NCI-H526 (cell line): Measurements from ENCODE around the gene DES.
"Not testable (repeated sequence)": the region's sequence is repeated elsewhere in the genome, so short reads cannot be mapped to it uniquely, and the experiment has no call there.

Experiments
- DNase-seq, 2 experiments: peaks; one replicate each; lab custom pipeline; 2025; lab: John Stamatoyannopoulos, UW

The DES gene

DNA sequence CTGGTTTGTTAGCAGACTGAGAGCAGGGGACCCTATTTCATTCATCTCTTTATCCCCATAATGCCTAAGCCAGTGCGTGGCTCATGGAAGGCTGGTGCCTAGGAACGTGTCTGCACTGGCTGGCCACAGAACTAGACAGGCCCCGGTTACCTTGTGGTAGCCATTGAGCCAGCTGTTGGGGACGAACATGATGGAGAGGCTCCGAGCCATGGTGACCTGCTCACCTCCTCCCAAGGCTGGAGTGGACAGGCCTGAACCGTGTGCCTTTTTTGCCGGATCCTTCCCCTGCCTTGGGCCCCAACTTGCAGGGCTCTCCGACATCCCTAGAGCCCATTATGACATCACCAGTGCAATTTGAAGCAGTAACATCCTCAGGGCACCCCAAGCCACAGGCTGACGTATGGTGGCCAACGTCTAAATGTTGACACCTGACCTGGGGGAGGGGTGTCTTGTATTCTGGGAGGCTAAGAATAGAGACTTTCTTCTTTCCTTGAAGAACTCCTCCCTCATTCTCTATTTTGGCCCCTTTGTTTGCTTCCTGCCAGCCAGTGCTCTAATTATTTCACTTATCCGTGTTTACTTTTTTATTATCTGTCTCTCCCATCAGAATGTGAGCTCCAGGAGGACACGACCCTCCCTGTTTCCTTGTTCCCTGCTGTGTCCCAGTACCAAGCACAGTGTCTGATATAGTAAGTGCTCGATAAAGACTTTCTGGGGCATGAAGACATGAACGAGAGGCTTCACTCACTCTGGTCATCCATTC is 18.3 kb upstream of the DES start:
- no peak for DNase-seq

- DNase-seq = no peak
These were observed 17.6 kb upstream of the DES start for GRCh38 chr2:219400562-219400961.

GRCh38 chr2:219401606-219402005 is 16.6 kb upstream of the DES start:
- DNase-seq = no peak

DNA sequence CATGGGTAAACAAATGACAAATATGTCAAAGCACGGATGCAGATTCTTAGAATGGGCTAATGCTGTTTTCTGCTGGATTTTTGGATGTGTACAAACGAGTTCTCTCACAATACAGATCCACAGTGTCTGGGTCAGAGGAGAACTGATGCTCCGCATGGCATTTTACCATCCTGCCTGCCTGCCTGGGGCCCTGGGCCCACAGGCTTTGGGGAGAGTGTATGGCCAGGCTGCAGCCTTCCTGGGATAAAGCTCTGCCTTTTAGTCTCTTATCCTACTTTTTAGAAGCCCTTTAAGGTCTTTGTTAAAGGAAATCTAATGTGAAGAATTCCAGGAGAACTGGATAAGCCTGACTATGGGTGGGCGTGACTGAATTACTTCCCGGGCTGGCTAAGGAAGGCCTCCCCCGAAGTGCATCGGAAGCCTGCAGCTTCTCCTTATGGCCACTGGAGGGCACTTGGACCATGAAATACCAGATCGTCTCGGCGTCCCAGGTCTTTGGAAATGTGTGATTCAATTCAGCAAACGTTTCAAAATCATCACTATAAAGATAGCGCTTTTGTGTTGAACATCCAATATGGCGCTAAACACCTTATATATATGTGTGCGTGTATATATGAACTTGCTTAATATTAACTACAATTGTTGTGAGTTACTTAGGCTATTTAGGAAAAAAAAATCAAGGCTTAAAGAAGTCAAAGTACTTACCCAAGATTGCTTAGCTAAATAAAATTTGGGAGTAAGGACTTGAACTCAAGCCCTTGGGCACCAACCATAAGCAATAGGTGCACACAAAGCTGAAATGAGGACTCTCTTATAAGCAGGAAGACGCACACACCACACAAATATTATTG is 15.3 kb upstream of the DES start:
- DNase-seq = peak; percentile 19 to 84

GRCh38 chr2:219403861-219404260 is 14.3 kb upstream of the DES start:
- no peak for DNase-seq

DNA sequence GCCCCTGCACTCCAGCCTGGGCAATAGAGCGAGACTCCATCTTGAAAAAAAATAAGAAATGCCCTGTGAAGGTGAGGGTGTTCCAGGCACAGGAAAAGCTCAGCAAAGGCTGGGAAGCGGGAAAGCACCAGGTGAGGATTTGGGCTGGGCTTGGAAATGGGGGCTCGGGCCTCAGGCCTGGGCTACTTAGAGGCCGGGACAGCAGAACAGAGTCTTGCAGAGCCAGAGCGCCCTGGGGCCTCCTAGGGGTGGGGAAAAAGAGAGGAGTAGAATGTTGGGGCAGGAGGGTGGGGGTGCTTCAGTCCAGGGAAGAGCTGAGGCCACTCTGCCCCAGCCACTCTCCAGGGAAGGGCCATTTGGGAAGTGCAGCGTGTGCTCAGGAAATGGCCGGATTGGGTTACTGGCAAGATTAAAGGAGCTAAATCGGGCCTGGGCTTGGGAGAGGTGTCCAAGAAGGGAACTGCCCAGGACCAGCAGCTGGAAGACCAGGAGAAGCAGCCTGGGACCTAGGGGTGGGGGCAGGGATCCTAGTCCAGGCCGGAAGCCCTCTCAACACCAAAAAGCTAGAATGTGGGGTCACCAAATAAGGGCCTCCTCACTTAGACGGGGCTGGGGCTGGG is 13.8 kb upstream of the DES start:
- no peak for DNase-seq

DNA sequence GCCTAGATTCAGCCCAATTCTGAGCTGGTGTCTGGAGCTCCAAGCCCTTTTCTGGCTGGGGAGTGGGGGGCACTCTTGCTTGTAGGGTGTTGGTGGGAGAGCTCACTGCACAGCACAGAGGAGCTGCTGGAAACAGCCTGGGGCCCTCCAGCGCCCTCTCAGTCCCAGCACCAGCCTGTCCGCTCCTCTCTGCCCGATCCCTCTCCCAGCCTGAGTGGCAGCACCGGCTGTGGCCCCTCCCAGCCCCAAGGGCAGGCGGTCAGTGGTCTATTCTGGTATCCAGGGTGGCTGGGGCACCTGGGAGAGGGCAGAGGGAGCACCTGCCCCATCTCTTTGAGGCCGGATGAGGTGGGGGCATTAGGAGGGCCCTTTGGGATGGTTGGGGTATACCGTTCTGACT is 13.2 kb upstream of the DES start:
- DNase-seq = no peak

- DNase-seq = no peak
These were observed 12.7 kb upstream of the DES start for GRCh38 chr2:219405451-219405850.

DNA sequence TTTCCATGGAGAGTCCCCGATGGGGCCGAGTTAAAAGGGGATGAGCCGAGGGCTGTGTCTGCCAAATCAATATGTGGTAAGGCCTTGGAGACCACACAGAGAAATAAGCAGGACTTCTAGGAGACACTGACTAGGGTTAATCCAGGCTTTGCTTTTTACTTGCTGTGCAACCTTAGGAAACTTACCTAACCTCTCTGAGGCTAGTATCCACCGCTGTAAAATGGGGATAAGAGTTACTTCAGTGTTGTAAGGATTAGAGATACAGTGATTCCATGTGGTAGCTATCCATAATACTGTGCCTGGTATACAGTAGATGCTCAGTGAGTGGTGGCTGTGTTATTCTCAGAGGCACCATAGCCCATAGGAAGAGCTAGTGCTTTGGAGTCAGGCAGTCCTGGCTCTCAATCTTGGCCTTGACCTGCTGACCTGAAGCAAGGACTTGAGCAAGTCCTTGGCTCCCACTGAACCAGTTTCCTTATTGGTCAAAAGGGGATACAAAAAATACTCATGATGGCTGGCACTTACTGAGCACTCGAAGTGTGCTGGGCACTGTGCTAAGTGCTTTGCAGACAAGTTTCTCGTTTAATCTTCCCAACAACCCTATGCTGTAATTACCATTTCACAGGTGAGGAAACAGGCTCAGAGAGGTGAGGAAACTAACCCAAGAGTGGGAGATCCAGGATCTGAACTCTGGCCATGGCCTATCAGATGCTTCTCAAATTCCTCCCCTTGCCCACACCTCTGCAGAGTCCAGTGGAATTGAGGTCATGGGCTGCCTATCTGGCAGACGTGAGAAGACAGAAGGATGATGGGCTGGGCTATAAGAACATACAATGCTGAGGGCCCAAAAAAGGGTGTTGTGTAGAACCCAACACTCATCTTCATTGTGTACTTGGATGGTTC is 12.0 kb upstream of the DES start:
- no peak for DNase-seq

- no peak for DNase-seq
These were observed 11.3 kb upstream of the DES start for GRCh38 chr2:219406861-219407230.

GRCh38 chr2:219407343-219407742 is 10.8 kb upstream of the DES start:
- not testable (repeated sequence) for DNase-seq

- no peak for DNase-seq
These were observed 10.0 kb upstream of the DES start for GRCh38 chr2:219408204-219408603.

- no peak for DNase-seq
These were observed 9.5 kb upstream of the DES start for GRCh38 chr2:219408631-219409030.

GRCh38 chr2:219409619-219410018 is 8.6 kb upstream of the DES start:
- DNase-seq = no peak

DNA sequence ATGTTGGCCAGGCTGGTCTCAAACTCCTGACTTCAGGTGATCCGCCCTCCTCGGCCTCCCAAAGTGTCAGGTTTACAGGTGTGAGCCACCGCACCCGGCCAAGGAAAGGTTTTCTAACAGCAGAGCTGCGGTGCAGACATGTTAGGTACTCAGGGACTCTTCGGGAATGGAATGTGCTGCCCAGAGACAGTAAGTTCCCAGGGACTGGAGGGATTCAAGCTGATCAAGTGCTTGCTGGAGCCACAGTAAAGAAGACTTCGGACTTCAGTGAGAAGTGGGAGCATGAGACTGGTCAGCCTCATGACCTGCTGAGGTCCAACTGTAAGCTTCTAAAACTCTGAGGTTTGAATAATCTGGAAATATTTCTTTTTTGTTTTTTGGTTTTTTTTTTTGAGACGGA is 7.8 kb upstream of the DES start:
- DNase-seq = no peak

DNA sequence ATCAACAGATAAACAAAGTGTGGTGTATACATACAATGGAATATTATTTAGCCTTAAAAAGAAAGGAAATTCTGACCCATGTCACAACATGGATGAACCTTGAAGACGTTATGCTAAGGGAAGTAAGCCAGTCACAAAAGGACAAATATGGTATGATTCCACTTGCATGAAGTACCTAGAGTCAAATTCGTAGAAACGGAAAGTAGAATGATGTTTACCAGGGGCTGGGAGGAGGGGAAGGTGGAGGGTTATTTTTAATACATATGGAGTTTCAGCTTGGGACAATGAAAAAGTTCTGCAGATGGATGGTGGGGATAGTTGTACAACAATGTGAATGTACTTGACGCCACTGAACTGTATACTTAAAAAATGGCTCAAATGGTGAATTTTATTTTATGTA is 3.3 kb upstream of the DES start:
- no peak for DNase-seq

- DNase-seq = no peak
These were observed 2.5 kb upstream of the DES start for GRCh38 chr2:219415580-219416234.

- no peak for DNase-seq
These were observed 2.0 kb upstream of the DES start for GRCh38 chr2:219416235-219416602.

GRCh38 chr2:219416938-219417337 is 1.2 kb upstream of the DES start:
- no peak for DNase-seq

- no peak for DNase-seq
These were observed 803 bp upstream of the DES start for GRCh38 chr2:219417374-219417773.

DNA sequence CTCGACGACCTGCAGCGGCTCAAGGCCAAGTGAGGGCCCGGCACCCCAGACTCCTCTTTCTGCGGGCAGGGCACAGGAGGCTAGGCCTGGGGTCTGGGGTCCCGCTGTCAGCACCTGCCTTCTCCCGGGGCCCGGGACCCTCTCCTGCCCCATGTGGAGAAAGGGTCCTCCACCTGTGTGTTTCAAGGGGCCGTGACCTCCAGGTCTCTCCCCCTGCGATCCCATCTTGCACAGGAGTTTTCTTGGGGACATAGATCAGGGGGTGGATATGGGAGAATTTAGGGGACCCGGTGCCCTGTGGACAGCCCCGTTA is 791 bp downstream of the DES start:
- DNase-seq = no peak
